Spleen (tissue), 11 donors: ENCODE results near the gene FKRP. TPM values are rescaled to one million over a fixed set of nuclear protein-coding genes. Genes with fewer than 3 reads are reported as not detected.
"Not testable (repeated sequence)": the region's sequence is repeated elsewhere in the genome, so short reads cannot be mapped to it uniquely, and the experiment has no call there.

Experiments
- DNase-seq: peaks from one replicate; pipeline ENCODE4 v3.0.0-alpha.2; 2020
- H3K27ac ChIP-seq, 8 donors: fragments of 200-600 bp; sonication (generic) in 7 of 8; 1 replicate in 4 of 8; 2 replicates in 4 of 8; pipeline versions ENCODE4 v1.5.0 to v1.8.0; 2016 to 2021; ENCODE audit warnings: inconsistent platforms in 4 of 8, mild to moderate bottlenecking in 4 of 8, moderate library complexity in 1 of 8
- H3K27me3 ChIP-seq, 7 donors: fragments of 200-600 bp; sonication (generic) in 6 of 7; replicated peaks in 1 of 7; 1 replicate in 4 of 7; 2 replicates in 3 of 7; pipeline versions ENCODE4 v1.5.0 to v1.8.0; 2016 to 2021; ENCODE audit warnings: inconsistent platforms in 3 of 7, mild to moderate bottlenecking in 1 of 7
- H3K36me3 ChIP-seq, 6 donors: fragments of 200-600 bp; sonication (generic) in 5 of 6; 1 replicate in 4 of 6; 2 replicates in 2 of 6; pipeline versions ENCODE4 v1.5.0 to v1.8.0; 2016 to 2021; ENCODE audit warnings: inconsistent platforms in 2 of 6
- H3K4me1 ChIP-seq, 6 donors: fragments of 200-600 bp; sonication (generic) in 5 of 6; 1 replicate in 3 of 6; 2 replicates in 3 of 6; pipeline versions ENCODE4 v1.5.0 to v1.8.0; 2016 to 2021; ENCODE audit warnings: inconsistent platforms in 3 of 6
- H3K4me3 ChIP-seq, 8 donors: fragments of 200-600 bp; sonication (generic) in 7 of 8; 1 replicate in 4 of 8; 2 replicates in 4 of 8; pipeline versions ENCODE4 v1.5.0 to v1.8.0; 2016 to 2021; ENCODE audit warnings: inconsistent platforms in 4 of 8, mild to moderate bottlenecking in 4 of 8, moderate library complexity in 2 of 8
- H3K9me3 ChIP-seq, 8 donors: fragments of 200-600 bp; sonication (generic) in 7 of 8; 1 replicate in 4 of 8; 2 replicates in 4 of 8; pipeline versions ENCODE4 v1.5.0 to v1.8.0; 2016 to 2021; ENCODE audit warnings: inconsistent platforms in 4 of 8
- CTCF ChIP-seq, 11 experiments: fragments of 200-600 bp in 7 of 11; fragments of 450-650 bp in 4 of 11; sonication (generic) in 4 of 11; IDR thresholded peaks in 8 of 11; conservative IDR thresholded peaks in 3 of 11; 1 replicate in 7 of 11; 2 replicates in 4 of 11; pipeline versions ENCODE4 v1.4.0 to v1.8.0; 2016 to 2021; ENCODE audit warnings: antibody characterized with exemption in 11 of 11, inconsistent platforms in 4 of 11, mild to moderate bottlenecking in 1 of 11
- POLR2A ChIP-seq, 3 donors: fragments of 450-650 bp; IDR thresholded peaks; one replicate each; pipeline ENCODE4 v1.5.1; 2017; ENCODE audit warnings: antibody characterized with exemption in 3 of 3, mild to moderate bottlenecking in 1 of 3
- POLR2AphosphoS5 ChIP-seq, 3 donors: sonication (generic); formaldehyde crosslinking; IDR thresholded peaks; one replicate each; pipeline ENCODE4 v1.5.1; 2017; ENCODE audit warnings: antibody characterized with exemption in 3 of 3
- WGBS, 5 donors: extraction: QIAGEN DNeasy Blood & Tissue Kit in 3 of 5; methylation state at CpG; one replicate each; pipeline versions ENCODE4 v1.1.5 to v1.1.7; 2013 to 2018; 5-methylcytosine and 5-hydroxymethylcytosine counted together
- intact Hi-C: fragments of 100-400 bp; cut with DNase I; formaldehyde crosslinking; loops from one replicate; pipeline ENCODE4 v1.15.0; 2023; ENCODE audit warnings: low total_unique reads
- polyA plus RNA-seq, 3 donors: library from polyadenylated mRNA; stranded (reverse); fragments of 200-250 nt; gene quantifications; one replicate each; pipeline ENCODE4 v1.2.1, GENCODE V29; 2013
- total RNA-seq, 7 donors: library from RNA; depleted of rRNA in 3 of 7; stranded (reverse); fragments of >200 nt in 3 of 7; fragmentation: NEBNext Ultra II Directional in 4 of 7; extraction: Animal tissue kit (Norgen Biotek cat#: 25700) in 4 of 7; gene quantifications; one replicate each; pipeline versions ENCODE4 v1.1.0 to v1.2.1, GENCODE V29; 2016 to 2021
- donor health status: healthy with polysubstance abuse.
- donor health status: DM: no; HTN: no; CAD: no; lungs with moderate emphysema.
- donor health status: DM: no; HTN: no; CAD: no.
- donor health status: Bipolar disorder and iron deficiency.
- donor health status: healthy.
- donor health status: DM: no; HTN: no; CAD: no.
- donor health status: DM: yes; HTN: yes; CAD: no.

The FKRP gene
- total and polyA plus RNA-seq, 10 donors = 5.3 to 24.8 (median 18.8) TPM

GRCh38 chr19:46764817-46765291 lies 19.0 kb downstream of the FKRP start:
- intact Hi-C loops = no loop called here
- no peak for DNase-seq
- peak overlapping the region in 2 of 8 donors; percentile 37 to 44 for H3K27ac ChIP-seq
- peaks cover 0 to 14% (median 0%) of the 10 kb centered on the region in 6 donors for H3K4me1 ChIP-seq
- TF ChIP-seq POLR2AphosphoS5 (IDR thresholded peaks at IDR 0.05) (peak in 1 of 3 donors; percentile 20), CTCF (IDR thresholded peaks at IDR 0.05 in 8 of 11, conservative IDR thresholded peaks at IDR 0.05 in 3 of 11) (no peak)
- H3K9me3 ChIP-seq = no peaks in the 10 kb centered on the region
- H3K4me3 ChIP-seq = no peak overlapping the region
- WGBS, 5 donors = 68 to 77% (median 73%) methylated on average over 11 of the region's 11 CpGs
- H3K36me3 ChIP-seq = no peaks in the 10 kb centered on the region
- H3K27me3 ChIP-seq = no peaks in the 10 kb centered on the region

GRCh38 chr19:46766569-46767317 lies 20.9 kb downstream of the FKRP start:
- intact Hi-C loops = no loop called here
- no peak overlapping the region for H3K27ac ChIP-seq
- H3K4me1 ChIP-seq = peaks cover 0 to 14% (median 0%) of the 10 kb centered on the region in 6 donors
- H3K9me3 ChIP-seq = no peaks in the 10 kb centered on the region
- TF ChIP-seq CTCF (IDR thresholded peaks at IDR 0.05 in 8 of 11, conservative IDR thresholded peaks at IDR 0.05 in 3 of 11) (peak; percentile 49 to 83 (median 69)), POLR2AphosphoS5 (IDR thresholded peaks at IDR 0.05) (peak in 1 of 3 donors; percentile 18), POLR2A (IDR thresholded peaks at IDR 0.05) (no peak)
- DNase-seq = peak; percentile 84
- 48 to 67% (median 54%) methylated on average over 18 of the region's 18 CpGs for WGBS, 5 donors
- no peak overlapping the region for H3K4me3 ChIP-seq
- no peaks in the 10 kb centered on the region for H3K36me3 ChIP-seq
- H3K27me3 ChIP-seq = no peaks in the 10 kb centered on the region

GRCh38 chr19:46768746-46769145 lies 22.9 kb downstream of the FKRP start:
- H3K4me3 ChIP-seq, H3K9me3 ChIP-seq, H3K36me3 ChIP-seq, intact Hi-C loops, DNase-seq, H3K27ac ChIP-seq, H3K27me3 ChIP-seq: not testable (repeated sequence)
- WGBS, 5 donors = 72 to 86% (median 78%) methylated on average over 4 of the region's 4 CpGs
- peaks cover 0 to 14% (median 0%) of the 10 kb centered on the region in 6 donors for H3K4me1 ChIP-seq

DNA sequence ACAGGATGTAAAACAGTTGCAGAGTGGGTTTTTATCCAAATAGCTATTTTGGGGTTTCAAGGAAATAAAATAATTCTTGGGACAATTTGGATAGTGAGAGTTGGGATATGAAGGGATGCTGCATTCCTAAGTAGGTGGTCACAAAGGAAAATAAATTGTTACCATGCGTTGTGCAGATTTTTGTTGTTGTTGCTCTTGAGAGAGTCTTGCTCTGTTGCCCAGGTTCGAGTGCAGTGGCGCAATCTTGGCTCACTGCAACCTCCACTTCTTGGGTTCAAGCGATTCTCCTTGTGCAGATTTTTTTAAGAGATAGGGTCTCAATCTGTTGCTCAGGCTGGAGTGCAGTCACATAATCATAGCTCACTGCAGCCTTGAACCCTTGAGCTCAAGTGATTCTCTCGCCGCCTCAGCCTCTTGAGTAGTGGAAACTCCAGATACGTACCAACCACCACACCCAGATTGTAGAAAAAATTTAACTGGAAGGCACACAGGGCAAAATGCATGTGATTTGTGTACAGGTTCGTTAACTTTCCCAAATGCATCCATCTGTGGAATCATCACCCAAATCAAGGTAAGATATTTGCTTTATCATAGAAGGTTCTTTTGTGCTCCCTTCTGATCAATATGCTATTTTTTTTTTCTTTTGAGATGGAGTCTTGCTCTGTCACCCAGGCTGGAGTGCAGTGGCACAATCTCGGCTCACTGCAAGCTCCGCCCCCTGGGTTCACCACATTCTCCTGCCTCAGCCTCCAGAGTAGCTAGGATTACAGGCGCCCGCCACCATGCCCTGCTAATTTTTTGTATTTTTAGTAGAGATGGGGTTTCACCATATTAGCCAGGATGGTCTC lies 26.5 kb downstream of the FKRP start:
- no peak overlapping the region for H3K4me3 ChIP-seq
- no peaks in the 10 kb centered on the region for H3K4me1 ChIP-seq
- no peak overlapping the region for H3K27ac ChIP-seq
- intact Hi-C loops = no loop called here
- peaks cover 9 to 38% (median 32%) of the 10 kb centered on the region in 6 donors for H3K36me3 ChIP-seq
- H3K9me3 ChIP-seq = no peaks in the 10 kb centered on the region
- TF ChIP-seq CTCF (IDR thresholded peaks at IDR 0.05 in 8 of 11, conservative IDR thresholded peaks at IDR 0.05 in 3 of 11) (no peak), POLR2AphosphoS5 (IDR thresholded peaks at IDR 0.05) (no peak), POLR2A (IDR thresholded peaks at IDR 0.05) (no peak)
- H3K27me3 ChIP-seq = no peaks in the 10 kb centered on the region
- DNase-seq = no peak
- WGBS, 5 donors = 70 to 85% (median 81%) methylated on average over 11 to 12 of the region's 12 CpGs
